Measurements from ENCODE around the gene SYNGR2.

GRCh38 chr17:78130437-78131101, 37.8 kb upstream of the SYNGR2 start, which contains the start of gene TMC8:
- TF ChIP-seq, protein P1, sequence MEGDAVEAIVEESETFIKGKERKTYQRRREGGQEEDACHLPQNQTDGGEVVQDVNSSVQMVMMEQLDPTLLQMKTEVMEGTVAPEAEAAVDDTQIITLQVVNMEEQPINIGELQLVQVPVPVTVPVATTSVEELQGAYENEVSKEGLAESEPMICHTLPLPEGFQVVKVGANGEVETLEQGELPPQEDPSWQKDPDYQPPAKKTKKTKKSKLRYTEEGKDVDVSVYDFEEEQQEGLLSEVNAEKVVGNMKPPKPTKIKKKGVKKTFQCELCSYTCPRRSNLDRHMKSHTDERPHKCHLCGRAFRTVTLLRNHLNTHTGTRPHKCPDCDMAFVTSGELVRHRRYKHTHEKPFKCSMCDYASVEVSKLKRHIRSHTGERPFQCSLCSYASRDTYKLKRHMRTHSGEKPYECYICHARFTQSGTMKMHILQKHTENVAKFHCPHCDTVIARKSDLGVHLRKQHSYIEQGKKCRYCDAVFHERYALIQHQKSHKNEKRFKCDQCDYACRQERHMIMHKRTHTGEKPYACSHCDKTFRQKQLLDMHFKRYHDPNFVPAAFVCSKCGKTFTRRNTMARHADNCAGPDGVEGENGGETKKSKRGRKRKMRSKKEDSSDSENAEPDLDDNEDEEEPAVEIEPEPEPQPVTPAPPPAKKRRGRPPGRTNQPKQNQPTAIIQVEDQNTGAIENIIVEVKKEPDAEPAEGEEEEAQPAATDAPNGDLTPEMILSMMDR (IDR thresholded peaks at IDR 0.05): no peak
- no peak for TF ChIP-seq POLR2A (IDR thresholded peaks at IDR 0.05)

Data from prostate gland (tissue), 2 donors.